ENCODE results near the gene PLN.

PLN gene

GRCh38 chr6:118525913-118526780 lies 21.9 kb upstream of the PLN start:
- Histone ChIP-seq H3K79me2 (ENCODE audit: insufficient read depth, low read length) (no peaks in the 10 kb centered on the region), H3K9me2 (ENCODE audit: low read depth, low read length) (no peaks in the 10 kb centered on the region), H3F3A (ENCODE audit: insufficient read depth, low read length) (no peaks in the 10 kb centered on the region), H2AFZ (ENCODE audit: low read length) (no peak overlapping the region), H4K20me1 (ENCODE audit: insufficient read depth, low read length) (no peaks in the 10 kb centered on the region), H3K4me3 (ENCODE audit: low read depth, low read length, poor library complexity, severe bottlenecking) (no peak overlapping the region), H3K9ac (ENCODE audit: low read length) (no peak overlapping the region), H3K4me2 (ENCODE audit: low read length) (no peak overlapping the region), H3K27ac (ENCODE audit: low read depth, low read length, poor library complexity, severe bottlenecking) (no peak overlapping the region), H3K9me3 (ENCODE audit: low read length) (peaks cover 3% of the 10 kb centered on the region; the same call in 1 of the 2 replicates), H3K36me3 (ENCODE audit: insufficient read depth, low read length) (no peaks in the 10 kb centered on the region), H3K27me3 (ENCODE audit: insufficient read depth, low read length) (no peaks in the 10 kb centered on the region), H3K4me1 (ENCODE audit: insufficient read depth, low read length, severe bottlenecking) (no peaks in the 10 kb centered on the region)
- TF ChIP-seq CTCF (IDR thresholded peaks at IDR 0.05; ENCODE audit: low read length) (no peak), EZH2 (IDR thresholded peaks at IDR 0.05; ENCODE audit: borderline replicate concordance, low read length) (no peak)

GRCh38 chr6:118528129-118528528 lies 20.0 kb upstream of the PLN start:
- H3K4me1 ChIP-seq (ENCODE audit: insufficient read depth, low read length, severe bottlenecking), result no peaks in the 10 kb centered on the region
- H3K9me2 ChIP-seq (ENCODE audit: low read depth, low read length), result no peaks in the 10 kb centered on the region
- H3K9me3 ChIP-seq (ENCODE audit: low read length), result peaks cover 3% of the 10 kb centered on the region; the same call in 1 of the 2 replicates
- no peaks in the 10 kb centered on the region for H3K27me3 ChIP-seq (ENCODE audit: insufficient read depth, low read length)
- no peak overlapping the region for H3K4me2 ChIP-seq (ENCODE audit: low read length)
- H3K4me3 ChIP-seq (ENCODE audit: low read depth, low read length, poor library complexity, severe bottlenecking), result no peak overlapping the region
- no peak overlapping the region for H3K9ac ChIP-seq (ENCODE audit: low read length)
- H2AFZ ChIP-seq (ENCODE audit: low read length), result no peak overlapping the region
- H3K27ac ChIP-seq (ENCODE audit: low read depth, low read length, poor library complexity, severe bottlenecking), result no peak overlapping the region
- H3K79me2 ChIP-seq (ENCODE audit: insufficient read depth, low read length), result no peaks in the 10 kb centered on the region
- H3F3A ChIP-seq (ENCODE audit: insufficient read depth, low read length), result no peaks in the 10 kb centered on the region
- no peaks in the 10 kb centered on the region for H3K36me3 ChIP-seq (ENCODE audit: insufficient read depth, low read length)
- TF ChIP-seq EZH2 (IDR thresholded peaks at IDR 0.05; ENCODE audit: borderline replicate concordance, low read length) (no peak), CTCF (IDR thresholded peaks at IDR 0.05; ENCODE audit: low read length) (no peak)
- H4K20me1 ChIP-seq (ENCODE audit: insufficient read depth, low read length), result no peaks in the 10 kb centered on the region

DNA sequence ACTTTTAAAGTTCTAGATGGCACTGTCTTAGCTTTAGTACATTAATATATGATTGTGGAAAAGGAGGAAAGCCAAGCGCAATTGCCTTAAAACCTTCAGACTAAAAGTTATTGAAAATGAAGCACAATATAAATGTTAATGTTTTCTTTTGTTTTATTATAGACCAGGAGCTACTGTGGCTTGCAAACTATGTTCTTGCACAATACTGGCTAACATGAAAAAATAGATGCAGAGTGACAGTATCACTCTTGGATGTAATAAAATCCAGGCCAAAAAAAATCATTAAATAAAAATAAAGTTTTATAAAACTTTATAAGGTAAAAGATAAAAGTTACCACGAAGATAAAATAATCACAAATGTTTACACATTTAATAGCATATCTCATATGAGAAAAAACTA lies 18.3 kb upstream of the PLN start:
- no peaks in the 10 kb centered on the region for H4K20me1 ChIP-seq (ENCODE audit: insufficient read depth, low read length)
- no peak overlapping the region for H3K9ac ChIP-seq (ENCODE audit: low read length)
- H3K9me3 ChIP-seq (ENCODE audit: low read length), result peaks cover 3% of the 10 kb centered on the region; the same call in 1 of the 2 replicates
- no peaks in the 10 kb centered on the region for H3F3A ChIP-seq (ENCODE audit: insufficient read depth, low read length)
- no peak overlapping the region for H3K4me2 ChIP-seq (ENCODE audit: low read length)
- H3K36me3 ChIP-seq (ENCODE audit: insufficient read depth, low read length), result no peaks in the 10 kb centered on the region
- no peak overlapping the region for H3K27ac ChIP-seq (ENCODE audit: low read depth, low read length, poor library complexity, severe bottlenecking)
- H2AFZ ChIP-seq (ENCODE audit: low read length), result no peak overlapping the region
- H3K79me2 ChIP-seq (ENCODE audit: insufficient read depth, low read length), result no peaks in the 10 kb centered on the region
- H3K27me3 ChIP-seq (ENCODE audit: insufficient read depth, low read length), result no peaks in the 10 kb centered on the region
- no peaks in the 10 kb centered on the region for H3K9me2 ChIP-seq (ENCODE audit: low read depth, low read length)
- H3K4me1 ChIP-seq (ENCODE audit: insufficient read depth, low read length, severe bottlenecking), result no peaks in the 10 kb centered on the region
- TF ChIP-seq EZH2 (IDR thresholded peaks at IDR 0.05; ENCODE audit: borderline replicate concordance, low read length), result no peak
- no peak for TF ChIP-seq CTCF (IDR thresholded peaks at IDR 0.05; ENCODE audit: low read length)
- no peak overlapping the region for H3K4me3 ChIP-seq (ENCODE audit: low read depth, low read length, poor library complexity, severe bottlenecking)

All from OCI-LY1 (cell line).